Esophagus squamous epithelium (tissue), 5 donors: ENCODE results near the gene RHOU. TPM values are rescaled to one million over a fixed set of nuclear protein-coding genes. Genes with fewer than 3 reads are reported as not detected.
"Not testable (repeated sequence)": the region's sequence is repeated elsewhere in the genome, so short reads cannot be mapped to it uniquely, and the experiment has no call there.

Experiments used
- DNase-seq: peaks from one replicate; lab custom pipeline; 2025; lab: John Stamatoyannopoulos, UW
- H3K27ac ChIP-seq, 4 donors: fragments of 200-600 bp; sonication (generic); one replicate each; pipeline ENCODE4 v1.5.1; 2016 to 2019; ENCODE audit warnings: mild to moderate bottlenecking in 1 of 4
- H3K27me3 ChIP-seq, 4 donors: fragments of 200-600 bp; sonication (generic); 1 replicate in 3 of 4; 2 replicates in 1 of 4; pipeline versions ENCODE4 v1.5.1 to v1.6.0; 2017 to 2021; ENCODE audit warnings: antibody characterized with exemption in 1 of 4
- H3K36me3 ChIP-seq, 3 donors: fragments of 200-600 bp; sonication (generic); one replicate each; pipeline ENCODE4 v1.5.1; 2016 to 2019
- H3K4me1 ChIP-seq, 3 donors: fragments of 200-600 bp; sonication (generic); one replicate each; pipeline ENCODE4 v1.5.1; 2017 to 2019
- H3K4me3 ChIP-seq, 4 donors: fragments of 200-600 bp; sonication (generic); 1 replicate in 3 of 4; 2 replicates in 1 of 4; pipeline ENCODE4 v1.5.1; 2016 to 2019; ENCODE audit warnings: mild to moderate bottlenecking in 2 of 4, moderate library complexity in 1 of 4
- H3K9me3 ChIP-seq, 3 donors: fragments of 200-600 bp; sonication (generic); one replicate each; pipeline ENCODE4 v1.5.1; 2016 to 2019
- POLR2A ChIP-seq, 4 donors: fragments of 450-650 bp; IDR thresholded peaks; one replicate each; pipeline ENCODE4 v1.6.1; 2017; ENCODE audit warnings: antibody characterized with exemption in 4 of 4, mild to moderate bottlenecking in 4 of 4, moderate library complexity in 3 of 4
- WGBS, 2 donors: methylation state at CpG; one replicate each; pipeline ENCODE4 v1.1.5; 2018; 5-methylcytosine and 5-hydroxymethylcytosine counted together
- intact Hi-C: fragments of 100-400 bp; cut with DNase I; formaldehyde crosslinking; loops from one replicate; pipeline ENCODE4 v1.15.0; 2022
- total RNA-seq, 4 donors: library from RNA; depleted of rRNA; stranded (reverse); fragments of >200 nt; gene quantifications; one replicate each; pipeline ENCODE4 v1.1.0, GENCODE V29; 2016
- TF ChIP-seq, protein P1 (sequence below), 6 experiments: fragments of 450-650 bp in 4 of 6; fragments of 200-600 bp in 2 of 6; sonication (generic) in 2 of 6; IDR thresholded peaks; one replicate each; pipeline ENCODE4 v1.5.1; 2016 to 2019; ENCODE audit warnings: antibody characterized with exemption in 6 of 6, mild to moderate bottlenecking in 4 of 6, moderate library complexity in 4 of 6
- donor health status: DM: yes; HTN: yes; CAD: no.

RHOU gene
- total RNA-seq, 4 donors from 2014 or later, result 0.27 to 9.2 (median 2.5) TPM

DNA sequence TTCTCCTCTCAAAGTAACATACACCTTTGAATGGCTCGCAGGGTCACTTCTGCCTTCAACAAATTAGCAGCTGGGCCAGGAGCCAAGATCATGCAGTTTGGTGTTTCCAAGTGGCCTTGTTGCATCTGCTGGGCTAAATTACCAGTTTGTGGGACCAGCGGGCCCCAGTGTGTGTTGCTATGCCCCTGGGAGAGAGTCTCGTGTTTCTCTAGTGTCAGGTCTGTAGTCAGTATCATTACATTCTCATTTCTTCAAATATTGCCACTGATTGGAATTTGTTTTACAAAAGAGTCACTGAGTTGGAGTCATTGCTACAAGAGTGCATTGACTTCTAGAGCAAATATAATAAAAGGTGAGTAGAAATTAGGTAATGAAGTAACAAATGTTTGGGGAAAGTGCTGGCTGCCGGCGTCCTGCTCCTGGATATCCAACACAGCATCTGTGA, 35.5 kb downstream of the RHOU start:
- Histone ChIP-seq H3K27ac (no peak overlapping the region), H3K27me3 (no peaks in the 10 kb centered on the region), H3K36me3 (no peaks in the 10 kb centered on the region), H3K4me1 (no peaks in the 10 kb centered on the region), H3K9me3 (no peaks in the 10 kb centered on the region), H3K4me3 (no peak overlapping the region)
- 86 to 89% methylated on average over 5 of the region's 5 CpGs for WGBS, 2 donors
- DNase-seq, result no peak
- no peak for TF ChIP-seq POLR2A (IDR thresholded peaks at IDR 0.05)
- TF ChIP-seq, protein P1, sequence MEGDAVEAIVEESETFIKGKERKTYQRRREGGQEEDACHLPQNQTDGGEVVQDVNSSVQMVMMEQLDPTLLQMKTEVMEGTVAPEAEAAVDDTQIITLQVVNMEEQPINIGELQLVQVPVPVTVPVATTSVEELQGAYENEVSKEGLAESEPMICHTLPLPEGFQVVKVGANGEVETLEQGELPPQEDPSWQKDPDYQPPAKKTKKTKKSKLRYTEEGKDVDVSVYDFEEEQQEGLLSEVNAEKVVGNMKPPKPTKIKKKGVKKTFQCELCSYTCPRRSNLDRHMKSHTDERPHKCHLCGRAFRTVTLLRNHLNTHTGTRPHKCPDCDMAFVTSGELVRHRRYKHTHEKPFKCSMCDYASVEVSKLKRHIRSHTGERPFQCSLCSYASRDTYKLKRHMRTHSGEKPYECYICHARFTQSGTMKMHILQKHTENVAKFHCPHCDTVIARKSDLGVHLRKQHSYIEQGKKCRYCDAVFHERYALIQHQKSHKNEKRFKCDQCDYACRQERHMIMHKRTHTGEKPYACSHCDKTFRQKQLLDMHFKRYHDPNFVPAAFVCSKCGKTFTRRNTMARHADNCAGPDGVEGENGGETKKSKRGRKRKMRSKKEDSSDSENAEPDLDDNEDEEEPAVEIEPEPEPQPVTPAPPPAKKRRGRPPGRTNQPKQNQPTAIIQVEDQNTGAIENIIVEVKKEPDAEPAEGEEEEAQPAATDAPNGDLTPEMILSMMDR (IDR thresholded peaks at IDR 0.05), result no peak
- intact Hi-C loops, result no loop called here

DNA sequence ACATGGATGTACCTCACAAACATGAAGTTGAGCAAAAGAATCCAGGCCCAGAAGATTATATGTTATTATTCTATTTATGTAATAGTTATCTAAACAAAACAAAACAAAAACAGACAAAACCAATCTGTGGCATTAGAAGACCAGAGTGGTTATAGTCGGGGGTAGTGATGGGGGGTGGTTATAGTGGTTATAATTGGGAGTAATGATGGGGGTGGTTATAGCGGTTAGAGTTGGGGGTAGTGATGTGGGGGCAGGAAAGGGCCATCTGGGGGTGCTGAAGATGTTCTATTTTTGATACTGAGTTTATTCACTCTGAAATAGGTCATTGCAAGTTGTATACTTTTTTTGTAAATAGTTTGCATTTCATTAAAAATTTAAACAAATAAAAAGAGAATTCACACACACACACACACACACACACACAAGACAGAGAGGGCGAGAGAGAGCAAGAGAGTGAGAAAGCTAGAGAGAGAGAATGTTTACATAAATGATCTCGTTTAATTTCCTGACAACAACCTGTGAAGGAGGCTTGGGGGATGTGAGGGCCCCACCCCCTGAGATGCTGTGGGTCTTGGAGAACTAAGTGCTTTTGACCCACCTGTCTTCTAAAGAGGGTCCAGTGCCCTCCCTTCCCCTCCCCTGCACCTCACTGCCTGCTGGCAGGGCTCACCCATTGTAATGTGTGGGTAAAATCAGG, 37.4 kb downstream of the RHOU start:
- Histone ChIP-seq H3K9me3 (no peaks in the 10 kb centered on the region), H3K27ac (no peak overlapping the region), H3K4me1 (no peaks in the 10 kb centered on the region), H3K36me3 (no peaks in the 10 kb centered on the region), H3K4me3 (no peak overlapping the region), H3K27me3 (no peaks in the 10 kb centered on the region)
- TF ChIP-seq, protein P1 (IDR thresholded peaks at IDR 0.05), result no peak
- TF ChIP-seq POLR2A (IDR thresholded peaks at IDR 0.05), result no peak
- intact Hi-C loops, result no loop called here
- no peak for DNase-seq
- 52 to 63% methylated on average over 4 of the region's 4 CpGs for WGBS, 2 donors

DNA sequence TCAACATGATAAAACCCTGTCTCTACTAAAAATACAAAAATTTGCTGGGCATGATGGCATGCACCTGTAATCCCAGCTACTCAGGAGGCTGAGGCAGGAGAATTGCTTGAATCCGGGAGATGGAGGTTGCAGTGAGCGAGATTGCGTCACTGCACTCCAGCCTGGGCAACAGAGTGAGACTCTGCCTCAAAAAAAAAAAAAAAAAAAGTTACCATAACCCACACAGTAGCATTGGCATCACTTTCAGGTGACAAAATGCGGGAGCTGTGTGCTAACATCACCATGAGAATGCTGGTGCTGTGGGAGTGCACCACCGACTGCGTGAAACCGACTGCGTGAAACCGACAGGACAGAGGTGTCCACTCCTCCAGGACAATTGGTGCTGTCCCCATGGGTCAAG, 40.7 kb downstream of the RHOU start:
- DNase-seq, intact Hi-C loops, H3K27me3 ChIP-seq, H3K4me1 ChIP-seq, H3K9me3 ChIP-seq, H3K36me3 ChIP-seq, H3K27ac ChIP-seq, H3K4me3 ChIP-seq: not testable (repeated sequence)
- WGBS, 2 donors, result 84 to 86% methylated on average over 9 of the region's 9 CpGs

DNA sequence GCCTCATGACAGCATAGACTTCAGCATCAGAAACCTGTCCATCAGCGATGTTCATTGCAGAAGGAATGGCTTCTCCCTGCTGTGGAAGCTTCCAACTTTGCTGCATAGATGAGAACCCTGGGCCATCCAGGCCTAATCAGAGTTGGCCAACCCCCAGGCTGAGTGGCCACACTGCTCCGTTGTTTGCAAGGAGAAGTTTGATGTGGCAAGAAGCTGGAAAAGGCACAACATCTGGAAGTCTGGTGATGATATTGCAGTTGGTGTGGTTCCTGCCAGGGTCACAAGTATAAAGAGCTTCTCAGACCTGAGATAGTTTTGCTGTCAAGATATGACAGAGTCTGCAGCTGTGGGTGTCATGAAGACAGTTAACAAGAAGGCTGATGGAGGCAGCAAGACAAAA, 41.2 kb downstream of the RHOU start:
- 83 to 85% methylated on average over 1 to 2 of the region's 2 CpGs for WGBS, 2 donors
- no peak overlapping the region for H3K27ac ChIP-seq
- H3K9me3 ChIP-seq, result no peaks in the 10 kb centered on the region
- intact Hi-C loops, result no loop called here
- DNase-seq, result no peak
- H3K4me3 ChIP-seq, result no peak overlapping the region
- no peaks in the 10 kb centered on the region for H3K27me3 ChIP-seq
- H3K4me1 ChIP-seq, result no peaks in the 10 kb centered on the region
- H3K36me3 ChIP-seq, result no peaks in the 10 kb centered on the region
- TF ChIP-seq POLR2A (IDR thresholded peaks at IDR 0.05), result no peak
- TF ChIP-seq, protein P1 (IDR thresholded peaks at IDR 0.05), result no peak

DNA sequence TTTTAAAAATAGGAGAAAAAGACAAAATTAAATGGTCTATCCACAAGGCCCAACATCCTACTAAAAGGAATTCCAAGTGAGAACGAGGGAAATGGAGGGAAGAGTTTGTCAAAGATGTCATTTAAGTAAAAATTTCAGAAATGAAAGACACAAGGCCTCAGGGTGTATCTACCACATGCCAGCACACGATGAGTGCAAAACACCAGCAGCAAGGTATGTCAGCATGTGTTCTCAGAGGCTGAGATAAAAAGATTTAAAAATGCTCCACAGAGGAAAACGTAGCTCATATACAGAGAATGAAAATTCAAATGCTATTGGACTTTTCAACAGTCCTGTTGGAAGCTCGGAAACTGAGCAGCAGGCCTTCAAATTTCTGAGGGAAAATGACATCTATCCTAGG, 42.0 kb downstream of the RHOU start:
- TF ChIP-seq, protein P1 (IDR thresholded peaks at IDR 0.05), result no peak
- TF ChIP-seq POLR2A (IDR thresholded peaks at IDR 0.05), result no peak
- Histone ChIP-seq H3K27me3 (no peaks in the 10 kb centered on the region), H3K36me3 (no peaks in the 10 kb centered on the region), H3K4me3 (no peak overlapping the region), H3K27ac (no peak overlapping the region), H3K9me3 (no peaks in the 10 kb centered on the region), H3K4me1 (no peaks in the 10 kb centered on the region)
- 37 to 49% methylated on average over 4 of the region's 4 CpGs for WGBS, 2 donors
- no peak for DNase-seq
- intact Hi-C loops, result no loop called here
